HG02943 (cell line): ENCODE results near the gene SLC43A2.
"Not testable (repeated sequence)": the region's sequence is repeated elsewhere in the genome, so short reads cannot be mapped to it uniquely, and the experiment has no call there.

Experiments
- ATAC-seq: cut with Tn5 transposase; IDR thresholded peaks from one replicate; pipeline ENCODE4 v1.9.1; 2021; ENCODE audit warnings: mild to moderate bottlenecking, low read depth, moderate library complexity; ENCODE audit not compliant: unreplicated experiment

The SLC43A2 gene

GRCh38 chr17:1591474-1592090 lies 37.1 kb downstream of the SLC43A2 start:
- no peak for ATAC-seq

- ATAC-seq, result no peak
These were observed 37.7 kb downstream of the SLC43A2 start for GRCh38 chr17:1590747-1591473.

- ATAC-seq, result no peak
These were observed 38.4 kb downstream of the SLC43A2 start for GRCh38 chr17:1590029-1590746.

GRCh38 chr17:1588821-1589585 lies 39.6 kb downstream of the SLC43A2 start:
- no peak for ATAC-seq

GRCh38 chr17:1584167-1584566 lies 44.5 kb downstream of the SLC43A2 start:
- ATAC-seq, result no peak

GRCh38 chr17:1583556-1583955 lies 45.1 kb downstream of the SLC43A2 start:
- no peak for ATAC-seq

- no peak for ATAC-seq
These were observed 46.3 kb downstream of the SLC43A2 start for GRCh38 chr17:1582374-1582773.

- ATAC-seq, result no peak
These were observed 47.5 kb downstream of the SLC43A2 start for GRCh38 chr17:1580979-1581676.

- ATAC-seq, result no peak
These were observed 50.6 kb downstream of the SLC43A2 start for GRCh38 chr17:1578029-1578428.

GRCh38 chr17:1577583-1578013 lies 51.0 kb downstream of the SLC43A2 start:
- ATAC-seq, result no peak

GRCh38 chr17:1577182-1577581 lies 51.5 kb downstream of the SLC43A2 start:
- no peak for ATAC-seq

GRCh38 chr17:1576500-1576899 lies 52.1 kb downstream of the SLC43A2 start:
- ATAC-seq, result no peak

GRCh38 chr17:1574697-1575471 lies 53.8 kb downstream of the SLC43A2 start:
- ATAC-seq, result no peak

GRCh38 chr17:1573932-1574696 lies 54.5 kb downstream of the SLC43A2 start:
- no peak for ATAC-seq

- ATAC-seq, result not testable (repeated sequence)
These were observed 56.0 kb downstream of the SLC43A2 start for GRCh38 chr17:1572646-1573045.

GRCh38 chr17:1571341-1571704 lies 57.3 kb downstream of the SLC43A2 start:
- no peak for ATAC-seq

- no peak for ATAC-seq
These were observed 59.5 kb downstream of the SLC43A2 start for GRCh38 chr17:1568950-1569810.
